Activated T-helper 1 cell treated with anti-CD3 and anti-CD28 coated beads, Interleukin-12 subunit alpha, Interleukin-12 subunit beta, Interleukin-2, Interleukin-4 antibody, amounts not matched to agents 30 ng/mL and 10 ng/mL and 1 ng/mL, durations not matched to agents 14 hours and 24 hours and 36 hours (primary cell): Measurements from ENCODE around the gene WDR82. TPM values are rescaled to one million over a fixed set of nuclear protein-coding genes. Genes with fewer than 3 reads are reported as not detected.

Experiments
- DNase-seq: peaks from one replicate; pipeline ENCODE4 v3.0.0; 2021; ENCODE audit warnings: low spot score
- H3K27ac Mint-ChIP-seq: one replicate; pipeline ENCODE4 v1.8.0; 2021; ENCODE audit warnings: mild to moderate bottlenecking, mixed read lengths
- H3K27me3 Mint-ChIP-seq: one replicate; pipeline ENCODE4 v1.8.0; 2022; ENCODE audit warnings: mild to moderate bottlenecking, moderate library complexity, mixed read lengths; ENCODE audit not compliant: insufficient read depth
- H3K36me3 Mint-ChIP-seq: one replicate; pipeline ENCODE4 v1.8.0; 2021; ENCODE audit warnings: low read depth, mixed read lengths
- H3K4me1 Mint-ChIP-seq: one replicate; pipeline ENCODE4 v1.8.0; 2021; ENCODE audit warnings: low read depth, mixed read lengths
- H3K4me3 Mint-ChIP-seq: one replicate; pipeline ENCODE4 v1.8.0; 2021; ENCODE audit warnings: mild to moderate bottlenecking, moderate library complexity, mixed read lengths
- H3K9me3 Mint-ChIP-seq: one replicate; pipeline ENCODE4 v1.8.0; 2021; ENCODE audit warnings: mixed read lengths
- intact Hi-C: fragments of 100-400 bp; cut with micrococcal nuclease; formaldehyde crosslinking; loops from one replicate; pipeline ENCODE4 v1.15.1; 2024
- total RNA-seq: library from RNA; stranded (reverse); gene quantifications from 2 replicates; pipeline ENCODE4 v1.2.3, GENCODE V29; 2022

The WDR82 gene
- total RNA-seq, 1 donor from 2014 or later: 105 TPM

DNA sequence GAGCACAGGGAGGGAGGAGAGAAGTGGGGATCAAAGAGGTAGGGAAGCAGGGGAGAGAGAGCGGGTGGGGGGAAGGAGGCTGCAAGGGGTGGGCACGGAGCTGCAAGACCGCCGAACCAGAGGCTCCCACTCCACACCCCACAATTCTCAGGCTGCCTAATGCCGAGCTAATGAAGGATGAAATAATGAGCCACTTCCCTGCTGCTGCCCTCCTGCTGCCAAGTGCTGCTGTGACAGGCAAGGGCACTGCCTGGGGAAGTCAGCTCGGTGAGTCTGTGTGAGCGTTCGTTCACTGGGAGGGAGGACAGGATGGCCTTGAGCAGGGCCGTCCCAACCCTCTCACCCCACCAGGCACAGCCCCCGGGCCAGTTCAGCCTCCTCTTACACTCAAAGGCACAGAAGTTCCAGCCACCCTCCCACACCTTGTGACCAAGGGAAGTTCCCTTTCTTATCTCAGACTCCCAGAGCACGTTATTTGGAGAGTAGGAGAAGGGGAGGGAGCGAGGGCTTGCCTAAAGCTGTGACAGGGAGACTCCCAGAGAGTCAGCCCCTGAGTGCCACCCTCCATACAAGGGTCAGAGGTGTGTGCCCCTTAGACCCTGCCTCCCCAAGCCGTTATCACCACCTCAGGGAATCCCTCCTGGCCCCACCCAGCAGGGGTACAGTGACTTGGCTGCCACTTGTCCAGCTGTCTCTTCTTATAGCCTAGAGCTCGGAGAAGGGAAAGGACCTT, 21.6 kb upstream of the WDR82 start:
- peaks cover 4% of the 10 kb centered on the region for H3K36me3 Mint-ChIP-seq
- no peaks in the 10 kb centered on the region for H3K9me3 Mint-ChIP-seq
- no peak for DNase-seq
- no peaks in the 10 kb centered on the region for H3K27me3 Mint-ChIP-seq
- H3K27ac Mint-ChIP-seq: no peak overlapping the region
- intact Hi-C loops: no loop called here
- H3K4me1 Mint-ChIP-seq: no peaks in the 10 kb centered on the region
- H3K4me3 Mint-ChIP-seq: no peak overlapping the region

DNA sequence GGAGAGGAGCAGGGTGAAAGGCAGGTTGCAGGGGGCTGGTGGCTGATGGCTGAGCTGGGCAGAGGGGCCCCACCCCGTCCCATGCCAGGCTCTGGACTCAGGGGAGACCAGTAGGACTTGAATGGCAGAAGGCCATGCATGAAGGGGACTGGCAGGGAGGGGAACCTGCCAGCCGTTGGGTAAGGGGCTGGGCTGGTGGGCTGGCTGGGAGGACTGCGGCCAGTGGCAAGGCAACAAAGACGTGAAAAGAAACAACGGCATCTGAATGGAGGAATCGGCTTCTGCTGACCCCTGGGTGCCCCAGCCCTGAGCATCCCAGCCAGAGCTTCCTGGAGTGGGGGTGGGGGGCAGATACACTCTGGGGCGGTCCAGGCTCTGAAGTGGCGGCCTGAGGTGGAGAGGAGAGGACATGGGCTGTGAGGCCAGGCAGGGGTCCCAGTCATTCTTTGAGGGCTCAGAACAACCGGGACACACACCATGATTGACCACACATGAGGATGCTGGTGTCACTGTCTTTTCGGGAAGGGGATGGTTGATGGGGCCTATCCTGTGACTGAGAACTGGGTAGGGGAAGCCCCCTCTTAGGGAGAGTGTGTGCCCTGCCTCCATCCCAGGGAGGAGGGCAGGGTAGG, 20.9 kb upstream of the WDR82 start:
- no peak overlapping the region for H3K4me3 Mint-ChIP-seq
- H3K36me3 Mint-ChIP-seq: peaks cover 2% of the 10 kb centered on the region
- H3K27me3 Mint-ChIP-seq: no peaks in the 10 kb centered on the region
- no peaks in the 10 kb centered on the region for H3K4me1 Mint-ChIP-seq
- intact Hi-C loops: no loop called here
- H3K9me3 Mint-ChIP-seq: no peaks in the 10 kb centered on the region
- no peak for DNase-seq
- no peak overlapping the region for H3K27ac Mint-ChIP-seq

DNA sequence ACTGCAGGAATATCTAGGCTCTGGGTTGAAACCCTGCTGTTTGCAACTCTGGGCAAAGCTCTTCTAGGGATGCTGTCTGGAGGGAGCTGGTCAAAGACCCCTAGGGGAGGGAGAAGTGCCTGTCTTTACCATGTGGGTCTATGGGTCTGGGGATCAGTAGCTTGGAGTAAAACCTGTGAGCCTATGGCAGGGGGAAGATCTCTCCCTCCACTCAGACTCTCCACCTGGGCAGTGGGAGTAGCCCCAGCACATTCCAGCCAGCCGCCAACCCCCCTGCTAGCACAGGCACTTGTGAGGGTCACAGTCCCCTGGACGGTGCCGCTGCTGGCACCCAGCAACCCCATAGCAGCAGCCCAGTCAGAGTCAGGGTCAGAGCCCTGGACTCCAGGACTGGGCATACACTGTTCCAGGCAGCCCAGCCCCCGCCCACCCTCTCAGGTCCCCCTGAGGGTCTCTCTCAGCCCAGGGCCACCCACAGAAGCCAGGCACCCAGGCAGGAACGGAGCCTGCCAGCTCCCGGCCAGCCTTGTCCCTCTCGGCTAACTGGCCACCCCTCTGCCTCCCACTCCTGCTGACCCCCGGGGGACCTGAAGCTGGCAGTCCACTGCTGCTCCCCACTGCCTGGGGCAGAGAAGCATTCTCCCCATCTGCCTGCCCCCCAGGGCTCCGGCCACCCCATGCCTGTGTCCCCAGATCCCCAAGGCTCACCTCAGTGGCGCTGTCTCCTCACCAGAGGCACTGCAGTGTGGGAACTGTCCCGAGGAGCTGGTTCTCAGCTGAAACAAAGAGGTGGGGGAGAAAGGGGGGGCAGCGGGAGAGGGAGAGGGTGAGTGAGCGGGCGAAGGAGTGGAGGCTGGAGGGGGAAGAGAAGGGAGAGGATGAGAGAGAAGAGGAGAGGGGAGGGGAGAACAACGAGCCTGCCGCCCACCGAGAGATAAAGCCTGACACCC, 20.0 kb upstream of the WDR82 start:
- no peak overlapping the region for H3K4me3 Mint-ChIP-seq
- H3K36me3 Mint-ChIP-seq: no peaks in the 10 kb centered on the region
- H3K4me1 Mint-ChIP-seq: no peaks in the 10 kb centered on the region
- H3K27ac Mint-ChIP-seq: no peak overlapping the region
- intact Hi-C loops: no loop called here
- no peaks in the 10 kb centered on the region for H3K27me3 Mint-ChIP-seq
- no peaks in the 10 kb centered on the region for H3K9me3 Mint-ChIP-seq
- DNase-seq: no peak

DNA sequence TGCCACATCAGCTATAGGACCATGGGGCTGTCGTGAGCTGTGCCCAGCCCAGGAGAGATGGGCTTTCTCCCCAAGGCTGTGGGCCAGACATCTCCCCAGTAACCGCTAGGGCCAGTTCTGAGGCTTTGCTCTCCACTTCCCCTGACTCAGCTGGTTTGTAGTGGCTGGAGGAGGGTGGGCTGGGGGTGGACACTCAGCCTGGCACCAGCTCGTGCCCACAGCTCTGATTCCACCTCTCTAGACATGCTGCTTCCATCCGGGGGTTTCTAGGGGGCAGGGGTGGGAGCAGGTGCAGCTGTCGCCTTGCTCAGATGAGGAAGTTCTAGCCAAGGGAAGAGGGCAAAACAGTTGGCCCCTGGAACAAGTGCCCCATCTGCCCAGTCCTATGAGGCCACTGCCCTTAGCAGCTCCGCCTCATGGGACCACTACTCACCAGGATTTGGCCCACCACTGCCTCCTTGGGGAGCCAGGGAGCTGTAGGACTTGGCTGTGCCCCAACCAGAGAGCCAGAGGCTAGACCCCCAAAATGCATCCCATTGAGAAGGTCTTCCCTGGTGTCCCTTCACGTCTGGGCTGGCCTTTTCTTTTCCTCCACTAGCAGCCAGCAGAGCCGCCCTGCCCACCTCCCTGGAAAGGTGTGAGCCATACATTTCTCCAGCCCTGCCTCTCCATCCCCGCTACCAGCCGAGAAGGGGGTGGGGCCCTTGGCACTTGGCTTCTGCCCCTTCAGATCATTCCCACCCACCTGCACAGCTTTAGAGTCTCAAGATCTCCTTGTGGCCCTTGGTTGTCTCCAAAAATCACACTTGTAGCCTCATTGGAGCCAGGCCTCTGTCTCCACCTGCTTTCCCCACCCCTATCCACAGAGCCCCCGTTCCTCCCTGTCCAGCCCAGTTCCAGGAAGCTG, 19.0 kb upstream of the WDR82 start:
- no peak for DNase-seq
- no peak overlapping the region for H3K4me3 Mint-ChIP-seq
- no peaks in the 10 kb centered on the region for H3K4me1 Mint-ChIP-seq
- no peaks in the 10 kb centered on the region for H3K9me3 Mint-ChIP-seq
- H3K27me3 Mint-ChIP-seq: no peaks in the 10 kb centered on the region
- no peaks in the 10 kb centered on the region for H3K36me3 Mint-ChIP-seq
- H3K27ac Mint-ChIP-seq: no peak overlapping the region
- intact Hi-C loops: no loop called here

DNA sequence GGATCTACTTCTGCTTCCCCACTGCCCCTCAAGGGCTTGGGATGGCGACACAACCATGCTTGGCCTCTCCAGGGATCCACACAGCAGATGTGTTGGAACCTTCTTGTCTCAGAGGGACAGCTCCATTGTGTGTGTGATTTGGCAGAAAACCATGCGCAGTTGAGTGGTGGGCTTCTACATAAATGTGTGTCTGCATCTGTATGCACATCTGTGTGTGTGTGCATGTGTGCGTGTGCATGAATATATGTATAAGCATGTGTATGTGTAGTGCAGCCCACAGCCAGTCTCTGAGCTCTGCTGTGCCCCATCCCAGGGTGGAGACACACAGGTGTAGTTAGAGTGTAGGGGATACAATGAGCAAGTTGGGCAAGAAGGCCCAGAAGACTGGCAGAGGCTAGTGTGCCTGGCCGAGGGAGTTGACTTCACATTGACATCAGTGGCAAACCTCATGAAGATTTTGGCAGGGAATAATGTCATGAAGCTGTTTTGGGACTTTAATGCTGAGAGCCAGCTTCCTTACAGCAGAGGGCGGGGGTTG, 17.3 kb upstream of the WDR82 start:
- H3K27me3 Mint-ChIP-seq: no peaks in the 10 kb centered on the region
- intact Hi-C loops: no loop called here
- H3K4me1 Mint-ChIP-seq: peaks cover 8% of the 10 kb centered on the region
- H3K4me3 Mint-ChIP-seq: no peak overlapping the region
- no peaks in the 10 kb centered on the region for H3K9me3 Mint-ChIP-seq
- no peak for DNase-seq
- peaks cover 7% of the 10 kb centered on the region for H3K36me3 Mint-ChIP-seq
- no peak overlapping the region for H3K27ac Mint-ChIP-seq

DNA sequence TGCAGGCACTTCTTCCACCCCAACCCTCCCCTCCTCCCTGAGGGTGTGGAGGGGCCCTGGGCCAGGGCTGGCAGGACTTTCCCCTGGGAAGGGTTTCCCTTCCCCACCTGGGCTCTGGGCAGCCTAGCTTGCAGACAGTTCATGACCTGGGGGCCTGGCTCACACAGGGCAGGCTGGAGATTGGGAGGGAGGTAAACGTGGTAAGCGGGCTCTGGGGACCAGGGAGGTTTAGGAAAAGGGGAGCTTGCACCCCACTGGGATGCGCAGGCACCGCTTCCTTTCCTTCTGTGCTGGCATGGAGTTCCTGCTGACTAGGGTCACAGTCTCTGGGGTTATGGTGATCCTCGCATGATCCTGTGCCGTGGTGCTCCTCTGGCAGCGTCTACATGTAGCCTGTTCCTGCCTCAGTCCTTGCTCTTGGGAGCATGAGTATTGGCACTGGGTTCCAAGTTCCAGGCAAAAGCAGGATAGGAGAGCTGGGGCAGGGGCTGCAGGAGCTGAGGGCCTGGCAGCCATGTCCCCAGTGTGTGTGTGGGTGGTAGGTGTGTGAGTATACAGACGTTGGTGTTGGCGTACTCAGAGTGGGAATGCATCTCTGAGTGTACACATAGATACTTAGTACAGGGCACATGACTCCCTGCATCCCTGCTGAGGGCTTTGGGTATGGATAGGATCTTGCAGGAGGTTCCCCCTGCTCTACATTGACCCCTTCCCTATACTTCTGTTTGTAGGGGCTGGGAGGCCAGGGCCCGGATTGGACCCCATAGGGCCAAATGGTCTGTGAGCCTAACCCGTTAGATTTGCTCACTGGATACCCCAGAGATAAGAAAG, 16.1 kb upstream of the WDR82 start:
- H3K9me3 Mint-ChIP-seq: no peaks in the 10 kb centered on the region
- no peak overlapping the region for H3K27ac Mint-ChIP-seq
- H3K4me1 Mint-ChIP-seq: peaks cover 11% of the 10 kb centered on the region
- DNase-seq: no peak
- H3K4me3 Mint-ChIP-seq: no peak overlapping the region
- intact Hi-C loops: no loop called here
- H3K27me3 Mint-ChIP-seq: no peaks in the 10 kb centered on the region
- peaks cover 9% of the 10 kb centered on the region for H3K36me3 Mint-ChIP-seq

DNA sequence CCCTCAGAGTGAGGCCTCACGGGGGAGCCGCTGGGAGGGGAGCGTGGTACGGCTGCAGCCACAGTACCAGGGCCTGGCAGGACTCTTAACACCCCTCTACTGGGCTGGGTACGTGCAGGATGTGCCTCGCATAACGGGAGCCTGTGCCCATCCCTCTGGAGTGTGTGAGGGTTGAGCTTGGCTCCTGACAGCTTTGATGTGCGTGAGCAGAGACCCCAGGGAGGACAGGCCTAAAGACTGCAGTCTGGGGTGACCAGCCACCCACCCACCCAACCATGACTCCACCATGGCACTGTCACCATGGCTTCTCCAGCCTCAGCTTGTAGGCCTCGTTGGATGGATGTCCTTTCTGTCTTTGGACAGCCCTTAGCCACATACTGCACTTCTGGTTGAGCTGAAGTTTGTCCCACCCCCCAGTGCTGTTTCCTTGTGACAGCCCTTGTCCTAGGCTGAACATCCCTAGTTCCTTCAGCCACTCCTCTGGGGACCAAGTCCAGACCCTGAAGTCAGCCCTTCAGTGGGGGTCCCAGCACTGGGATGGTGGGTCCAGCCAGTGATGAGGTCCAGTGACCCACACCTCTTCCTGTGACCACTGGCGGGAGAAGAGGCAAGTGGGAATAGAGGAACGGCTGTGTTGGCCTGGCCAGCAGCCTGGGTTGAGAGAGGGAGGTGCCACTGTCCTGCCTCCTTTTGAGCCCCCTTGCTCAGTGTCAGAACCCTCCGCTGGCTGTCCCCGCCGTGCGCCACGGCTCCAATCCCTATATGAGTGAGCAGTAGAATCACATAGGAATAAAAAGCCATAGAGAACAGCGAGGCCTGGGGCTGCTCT, 15.3 kb upstream of the WDR82 start:
- peaks cover 19% of the 10 kb centered on the region for H3K4me1 Mint-ChIP-seq
- intact Hi-C loops: no loop called here

DNA sequence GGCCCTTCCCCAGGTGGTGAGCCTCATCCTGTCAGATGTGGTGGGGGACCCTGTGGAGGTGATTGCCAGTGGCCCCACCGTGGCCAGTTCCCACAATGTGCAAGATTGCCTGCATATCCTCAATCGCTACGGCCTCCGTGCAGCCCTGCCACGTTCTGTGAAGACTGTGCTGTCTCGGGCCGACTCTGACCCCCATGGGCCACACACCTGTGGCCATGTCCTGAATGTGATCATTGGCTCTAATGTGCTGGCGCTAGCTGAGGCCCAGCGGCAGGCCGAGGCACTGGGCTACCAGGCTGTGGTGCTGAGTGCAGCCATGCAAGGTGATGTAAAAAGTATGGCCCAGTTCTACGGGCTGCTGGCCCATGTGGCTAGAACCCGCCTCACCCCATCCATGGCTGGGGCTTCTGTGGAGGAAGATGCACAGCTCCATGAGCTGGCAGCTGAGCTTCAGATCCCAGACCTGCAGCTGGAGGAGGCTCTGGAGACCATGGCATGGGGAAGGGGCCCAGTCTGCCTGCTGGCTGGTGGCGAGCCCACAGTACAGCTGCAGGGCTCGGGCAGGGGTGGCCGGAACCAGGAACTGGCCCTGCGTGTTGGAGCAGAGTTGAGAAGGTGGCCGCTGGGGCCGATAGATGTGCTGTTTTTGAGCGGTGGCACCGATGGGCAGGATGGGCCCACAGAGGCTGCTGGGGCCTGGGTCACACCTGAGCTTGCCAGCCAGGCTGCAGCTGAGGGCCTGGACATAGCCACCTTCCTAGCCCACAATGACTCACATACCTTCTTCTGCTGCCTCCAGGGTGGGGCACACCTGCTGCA, 14.0 kb upstream of the WDR82 start:
- Mint-ChIP-seq H3K9me3 (no peaks in the 10 kb centered on the region), H3K27me3 (no peaks in the 10 kb centered on the region)
- intact Hi-C loops: no loop called here

More for the DNA sequence above, 15.3 kb upstream of the WDR82 start:
- Mint-ChIP-seq H3K4me3 (no peak overlapping the region), H3K9me3 (no peaks in the 10 kb centered on the region), H3K27ac (no peak overlapping the region), H3K36me3 (peaks cover 10% of the 10 kb centered on the region), H3K27me3 (no peaks in the 10 kb centered on the region)
- no peak for DNase-seq

DNA sequence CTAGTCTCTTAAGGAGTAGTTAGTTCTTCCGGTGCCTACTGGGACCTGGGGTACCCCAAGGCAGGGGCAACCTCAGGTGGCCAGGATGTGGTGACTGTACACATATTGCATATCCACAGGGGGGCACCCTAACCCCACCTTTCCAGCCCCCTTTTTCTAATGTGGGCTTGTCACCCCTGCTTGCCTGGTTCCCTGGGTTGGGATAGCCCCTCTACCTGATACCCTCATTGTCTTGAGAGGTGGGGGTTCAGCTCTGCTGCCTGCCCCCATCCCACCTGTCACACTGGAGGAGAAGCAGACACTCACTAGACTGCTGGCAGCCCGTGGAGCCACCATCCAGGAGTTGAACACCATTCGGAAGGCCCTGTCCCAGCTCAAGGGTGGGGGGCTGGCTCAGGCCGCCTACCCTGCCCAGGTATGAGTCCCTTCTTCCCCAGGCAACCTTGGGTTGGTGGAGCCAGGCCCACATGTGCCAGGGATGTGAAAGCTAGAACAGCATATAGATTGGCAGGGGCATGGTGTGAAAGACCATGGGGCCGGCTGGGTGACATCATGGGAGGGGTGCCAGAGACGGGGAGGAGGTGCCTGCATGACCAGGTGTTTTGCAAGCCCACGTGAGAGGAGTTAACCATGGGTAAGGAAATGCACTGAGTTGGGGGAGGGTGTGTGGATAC, 13.2 kb upstream of the WDR82 start:
- DNase-seq: no peak
- Mint-ChIP-seq H3K27ac (no peak overlapping the region), H3K36me3 (peaks cover 14% of the 10 kb centered on the region), H3K27me3 (no peaks in the 10 kb centered on the region), H3K4me1 (peaks cover 27% of the 10 kb centered on the region), H3K9me3 (no peaks in the 10 kb centered on the region), H3K4me3 (no peak overlapping the region)
- intact Hi-C loops: loop anchor here (1.0 kb wide), 1 partner anchor 48 kb away; no protein-coding TSS in a partner anchor

More for the DNA sequence above, 14.0 kb upstream of the WDR82 start:
- Mint-ChIP-seq H3K27ac (no peak overlapping the region), H3K36me3 (peaks cover 10% of the 10 kb centered on the region), H3K4me1 (peaks cover 22% of the 10 kb centered on the region), H3K4me3 (no peak overlapping the region)
- DNase-seq: no peak
